ENCODE results near the gene KMT2B.
A peak's percentile ranks its signal among the peaks of the same experiment; 100 is the strongest.

KMT2B gene

DNA sequence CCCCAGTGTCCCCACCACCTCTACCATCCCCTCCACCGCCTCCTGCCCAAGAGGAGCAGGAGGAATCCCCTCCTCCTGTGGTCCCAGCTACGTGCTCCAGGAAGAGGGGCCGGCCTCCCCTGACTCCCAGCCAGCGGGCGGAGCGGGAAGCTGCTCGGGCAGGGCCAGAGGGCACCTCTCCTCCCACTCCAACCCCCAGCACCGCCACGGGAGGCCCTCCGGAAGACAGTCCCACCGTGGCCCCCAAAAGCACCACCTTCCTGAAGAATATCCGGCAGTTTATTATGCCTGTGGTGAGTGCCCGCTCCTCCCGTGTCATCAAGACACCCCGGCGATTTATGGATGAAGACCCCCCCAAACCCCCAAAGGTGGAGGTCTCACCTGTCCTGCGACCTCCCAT, 2.8 kb downstream of the KMT2B start:
- no peak overlapping the region for H3K4me3 ChIP-seq (replicated peaks; ENCODE audit: insufficient read depth, low read length)
- TF ChIP-seq GABPA (IDR thresholded peaks at IDR 0.05; ENCODE audit: low read depth): no peak
- H3K27ac ChIP-seq (replicated peaks): no peak overlapping the region
- H3K27me3 ChIP-seq (ENCODE audit: insufficient read depth, poor library complexity, severe bottlenecking): no peaks in the 10 kb centered on the region
- DNase-seq (ENCODE audit: low read depth in 1 of 2, low spot score in 1 of 2): no peak

DNA sequence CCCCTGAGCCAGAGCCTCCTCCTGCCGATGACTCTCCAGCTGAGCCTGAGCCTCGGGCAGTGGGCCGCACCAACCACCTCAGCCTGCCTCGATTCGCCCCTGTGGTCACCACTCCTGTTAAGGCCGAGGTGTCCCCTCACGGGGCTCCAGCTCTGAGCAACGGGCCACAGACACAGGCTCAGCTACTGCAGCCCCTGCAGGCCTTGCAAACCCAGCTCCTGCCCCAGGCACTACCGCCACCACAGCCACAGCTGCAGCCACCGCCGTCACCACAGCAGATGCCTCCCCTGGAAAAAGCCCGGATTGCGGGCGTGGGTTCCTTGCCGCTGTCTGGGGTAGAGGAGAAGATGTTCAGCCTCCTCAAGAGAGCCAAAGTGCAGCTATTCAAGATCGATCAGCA, 3.6 kb downstream of the KMT2B start:
- no peak for DNase-seq (ENCODE audit: low read depth in 1 of 2, low spot score in 1 of 2)
- TF ChIP-seq GABPA (IDR thresholded peaks at IDR 0.05; ENCODE audit: low read depth) (no peak), POLR2AphosphoS5 (IDR thresholded peaks at IDR 0.05; ENCODE audit: low read depth) (peak; percentile 35; the same call in 1 of the 2 replicates), SPI1 (IDR thresholded peaks at IDR 0.05; ENCODE audit: borderline replicate concordance, low read depth) (no peak), REST (IDR thresholded peaks at IDR 0.05; ENCODE audit: insufficient replicate concordance, low read depth) (no peak)
- TF ChIP-seq, protein P1, sequence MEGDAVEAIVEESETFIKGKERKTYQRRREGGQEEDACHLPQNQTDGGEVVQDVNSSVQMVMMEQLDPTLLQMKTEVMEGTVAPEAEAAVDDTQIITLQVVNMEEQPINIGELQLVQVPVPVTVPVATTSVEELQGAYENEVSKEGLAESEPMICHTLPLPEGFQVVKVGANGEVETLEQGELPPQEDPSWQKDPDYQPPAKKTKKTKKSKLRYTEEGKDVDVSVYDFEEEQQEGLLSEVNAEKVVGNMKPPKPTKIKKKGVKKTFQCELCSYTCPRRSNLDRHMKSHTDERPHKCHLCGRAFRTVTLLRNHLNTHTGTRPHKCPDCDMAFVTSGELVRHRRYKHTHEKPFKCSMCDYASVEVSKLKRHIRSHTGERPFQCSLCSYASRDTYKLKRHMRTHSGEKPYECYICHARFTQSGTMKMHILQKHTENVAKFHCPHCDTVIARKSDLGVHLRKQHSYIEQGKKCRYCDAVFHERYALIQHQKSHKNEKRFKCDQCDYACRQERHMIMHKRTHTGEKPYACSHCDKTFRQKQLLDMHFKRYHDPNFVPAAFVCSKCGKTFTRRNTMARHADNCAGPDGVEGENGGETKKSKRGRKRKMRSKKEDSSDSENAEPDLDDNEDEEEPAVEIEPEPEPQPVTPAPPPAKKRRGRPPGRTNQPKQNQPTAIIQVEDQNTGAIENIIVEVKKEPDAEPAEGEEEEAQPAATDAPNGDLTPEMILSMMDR (IDR thresholded peaks at IDR 0.05; ENCODE audit: insufficient read depth, low read length): no peak
- Histone ChIP-seq H3K27ac (replicated peaks) (no peak overlapping the region), H3K27me3 (ENCODE audit: insufficient read depth, poor library complexity, severe bottlenecking) (no peaks in the 10 kb centered on the region), H3K4me3 (replicated peaks; ENCODE audit: insufficient read depth, low read length) (no peak overlapping the region)

GRCh38 chr19:35722461-35722860, 4.7 kb downstream of the KMT2B start:
- no peak for DNase-seq (ENCODE audit: low read depth in 1 of 2, low spot score in 1 of 2)
- Histone ChIP-seq H3K27me3 (ENCODE audit: insufficient read depth, poor library complexity, severe bottlenecking) (no peaks in the 10 kb centered on the region), H3K27ac (replicated peaks) (no peak overlapping the region), H3K4me3 (replicated peaks; ENCODE audit: insufficient read depth, low read length) (no peak overlapping the region)
- no peak for TF ChIP-seq POLR2AphosphoS5 (IDR thresholded peaks at IDR 0.05; ENCODE audit: low read depth)
- TF ChIP-seq, protein P1 (IDR thresholded peaks at IDR 0.05; ENCODE audit: insufficient read depth, low read length): no peak
- no peak for TF ChIP-seq SPI1 (IDR thresholded peaks at IDR 0.05; ENCODE audit: borderline replicate concordance, low read depth)
- no peak for TF ChIP-seq GABPA (IDR thresholded peaks at IDR 0.05; ENCODE audit: low read depth)
- no peak for TF ChIP-seq REST (IDR thresholded peaks at IDR 0.05; ENCODE audit: insufficient replicate concordance, low read depth)

- H3K27me3 ChIP-seq (ENCODE audit: insufficient read depth, poor library complexity, severe bottlenecking): no peaks in the 10 kb centered on the region
- DNase-seq (ENCODE audit: low read depth in 1 of 2, low spot score in 1 of 2): no peak
- no peak overlapping the region for H3K27ac ChIP-seq (replicated peaks)
- TF ChIP-seq GABPA (IDR thresholded peaks at IDR 0.05; ENCODE audit: low read depth) (no peak), POLR2AphosphoS5 (IDR thresholded peaks at IDR 0.05; ENCODE audit: low read depth) (no peak), REST (IDR thresholded peaks at IDR 0.05; ENCODE audit: insufficient replicate concordance, low read depth) (no peak), SPI1 (IDR thresholded peaks at IDR 0.05; ENCODE audit: borderline replicate concordance, low read depth) (no peak)
- TF ChIP-seq, protein P1 (IDR thresholded peaks at IDR 0.05; ENCODE audit: insufficient read depth, low read length): no peak
- H3K4me3 ChIP-seq (replicated peaks; ENCODE audit: insufficient read depth, low read length): no peak overlapping the region
These were observed 5.1 kb downstream of the KMT2B start for GRCh38 chr19:35722897-35723296.
